ENCODE data around the gene SUZ12.
"Not testable (repeated sequence)": the region's sequence is repeated elsewhere in the genome, so short reads cannot be mapped to it uniquely, and the experiment has no call there.

Gene SUZ12

GRCh38 chr17:31991821-31992220 lies 55.0 kb downstream of the SUZ12 start:
- ATAC-seq, result not testable (repeated sequence)

GRCh38 chr17:31997005-31997404 lies 60.2 kb downstream of the SUZ12 start:
- no peak for TF ChIP-seq ZNF565 (CRISPR knock-in tag; conservative IDR thresholded peaks at IDR 0.05; ENCODE audit: low read depth)
- no peak for TF ChIP-seq PPARA (CRISPR knock-in tag; IDR thresholded peaks at IDR 0.05; ENCODE audit: borderline replicate concordance)
- no peak for TF ChIP-seq TSHZ2 (CRISPR knock-in tag; IDR thresholded peaks at IDR 0.05)
- no peak for TF ChIP-seq SNAI2 (CRISPR knock-in tag; IDR thresholded peaks at IDR 0.05)
- no peak for TF ChIP-seq TCF4 (CRISPR knock-in tag; IDR thresholded peaks at IDR 0.05; ENCODE audit: borderline replicate concordance)
- no peak for TF ChIP-seq GLIS3 (CRISPR knock-in tag; IDR thresholded peaks at IDR 0.05)
- no peak for TF ChIP-seq CSRNP3 (CRISPR knock-in tag; IDR thresholded peaks at IDR 0.05)
- TF ChIP-seq ARNTL (CRISPR knock-in tag; IDR thresholded peaks at IDR 0.05; ENCODE audit: borderline replicate concordance, low read depth), result no peak
- no peak for TF ChIP-seq POU6F1 (CRISPR knock-in tag; IDR thresholded peaks at IDR 0.05; ENCODE audit: borderline replicate concordance, low read depth)
- no peak for TF ChIP-seq PATZ1 (CRISPR knock-in tag; IDR thresholded peaks at IDR 0.05; ENCODE audit: borderline replicate concordance)
- TF ChIP-seq TOX (CRISPR knock-in tag; IDR thresholded peaks at IDR 0.05; ENCODE audit: borderline replicate concordance), result no peak
- no peak for TF ChIP-seq ZC3H10 (CRISPR knock-in tag; IDR thresholded peaks at IDR 0.05)
- TF ChIP-seq ZFP30 (CRISPR knock-in tag; IDR thresholded peaks at IDR 0.05), result no peak
- no peak for ATAC-seq

- ATAC-seq, result peak; percentile 98
- TF ChIP-seq BACH2 (CRISPR knock-in tag; IDR thresholded peaks at IDR 0.05; ENCODE audit: borderline replicate concordance), result no peak
These were observed 70.2 kb downstream of the SUZ12 start, which contains the start of gene LRRC37B for GRCh38 chr17:32006957-32007462. LRRC37B (plus strand) TSS chr17:32007383; CDS start chr17:32021393, 14,010 bp downstream.

GRCh38 chr17:32007463-32008298 lies 70.9 kb downstream of the SUZ12 start:
- peak; percentile 73 for ATAC-seq
- no peak for TF ChIP-seq RARB (CRISPR knock-in tag; IDR thresholded peaks at IDR 0.05)
- TF ChIP-seq CSRNP3 (CRISPR knock-in tag; IDR thresholded peaks at IDR 0.05), result no peak
- TF ChIP-seq SNAI2 (CRISPR knock-in tag; IDR thresholded peaks at IDR 0.05), result no peak
- no peak for TF ChIP-seq GLIS3 (CRISPR knock-in tag; IDR thresholded peaks at IDR 0.05)
- no peak for TF ChIP-seq POU6F1 (CRISPR knock-in tag; IDR thresholded peaks at IDR 0.05; ENCODE audit: borderline replicate concordance, low read depth)
- no peak for TF ChIP-seq CREB5 (CRISPR knock-in tag; IDR thresholded peaks at IDR 0.05; ENCODE audit: low read depth)

Measured in SK-N-SH treated with all-trans-retinoic acid at 6 μM for 48 hours (cell line).